Testis (tissue), 3 donors: ENCODE measurements around the gene INTS2. TPM values are rescaled to one million over a fixed set of nuclear protein-coding genes. Genes with fewer than 3 reads are reported as not detected.

Experiments
- DNase-seq: peaks from one replicate; pipeline ENCODE4 v3.0.0-alpha.2; 2019
- H3K27ac ChIP-seq, 2 donors: fragments of 200-600 bp; sonication (generic); one replicate each; pipeline ENCODE4 v1.5.1; 2019
- H3K27me3 ChIP-seq: fragments of 200-600 bp; sonication (generic); one replicate; pipeline ENCODE4 v1.5.1; 2019
- H3K36me3 ChIP-seq: fragments of 200-600 bp; sonication (generic); one replicate; pipeline ENCODE4 v1.5.1; 2017; ENCODE audit warnings: low read depth; ENCODE audit errors: missing control alignments
- H3K4me1 ChIP-seq: fragments of 200-600 bp; sonication (generic); one replicate; pipeline ENCODE4 v1.5.1; 2019
- H3K4me3 ChIP-seq, 2 donors: fragments of 200-600 bp; sonication (generic); one replicate each; pipeline ENCODE4 v1.5.1; 2017 to 2019
- H3K9me3 ChIP-seq: fragments of 200-600 bp; sonication (generic); one replicate; pipeline ENCODE4 v1.5.1; 2017
- CTCF ChIP-seq, 3 experiments: fragments of 450-650 bp in 2 of 3; fragments of 200-600 bp in 1 of 3; sonication (generic) in 1 of 3; IDR thresholded peaks; one replicate each; pipeline ENCODE4 v1.5.1; 2016 to 2019; ENCODE audit warnings: antibody characterized with exemption in 3 of 3, mild to moderate bottlenecking in 2 of 3, moderate library complexity in 1 of 3
- POLR2A ChIP-seq: fragments of 450-650 bp; IDR thresholded peaks from one replicate; pipeline ENCODE4 v1.6.1; 2017; ENCODE audit warnings: antibody characterized with exemption, mild to moderate bottlenecking, moderate library complexity
- WGBS, 2 donors: methylation state at CpG; one replicate each; pipeline ENCODE4 v1.1.5; 2018; 5-methylcytosine and 5-hydroxymethylcytosine counted together
- intact Hi-C: fragments of 100-400 bp; cut with DNase I; formaldehyde crosslinking; loops from one replicate; pipeline ENCODE4 v1.15.1; 2023; ENCODE audit warnings: low total_unique reads
- polyA plus RNA-seq: library from polyadenylated mRNA; stranded (reverse); fragments of 350-450 nt; fragmentation: Illumina TruSeq; extraction: RNeasy Lipid Tissue Mini Kit (QIAGEN cat#74804); gene quantifications from one replicate; pipeline ENCODE4 v1.2.3, GENCODE V29; 2014; ENCODE audit warnings: low read depth, low replicate concordance; ENCODE audit not compliant: insufficient read depth
- total RNA-seq, 2 donors: library from RNA; depleted of rRNA; stranded (reverse); fragments of >200 nt; gene quantifications; one replicate each; pipeline ENCODE4 v1.2.3, GENCODE V29; 2016

The INTS2 gene
- total and polyA plus RNA-seq, 3 donors from 2014 or later, result 9.6 to 28.1 (median 25.7) TPM

DNA sequence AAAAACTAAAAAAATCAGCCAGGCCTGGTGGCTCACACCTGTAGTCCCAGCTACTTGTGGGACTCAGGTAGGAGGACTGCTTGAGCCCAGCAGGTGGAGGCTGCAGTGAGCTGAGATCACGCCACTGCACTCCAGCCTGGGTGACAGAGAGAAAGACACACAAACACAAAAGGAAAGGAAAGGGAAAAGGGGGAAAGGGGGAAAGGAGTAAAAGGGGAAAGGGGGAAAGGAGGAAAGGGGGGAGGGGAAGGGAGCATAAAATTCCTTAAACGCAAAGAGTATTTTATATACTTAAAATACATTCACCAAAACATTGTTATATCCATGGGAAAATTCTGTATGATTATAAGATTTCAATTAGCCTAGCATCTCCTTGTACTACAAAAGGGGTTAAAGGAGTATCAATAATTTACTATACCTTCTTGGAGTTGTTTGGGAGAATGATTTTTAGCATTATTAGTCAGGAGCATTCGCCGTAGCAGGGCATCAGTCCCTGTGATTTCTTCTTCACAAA, 47.1 kb downstream of the INTS2 start:
- intact Hi-C loops, result no loop called here
- Histone ChIP-seq H3K36me3 (no peaks in the 10 kb centered on the region), H3K9me3 (no peaks in the 10 kb centered on the region), H3K4me3 (no peak overlapping the region), H3K27ac (no peak overlapping the region), H3K27me3 (no peaks in the 10 kb centered on the region), H3K4me1 (no peaks in the 10 kb centered on the region)
- no peak for DNase-seq
- 92 to 97% methylated on average over 4 of the region's 4 CpGs for WGBS, 2 donors
- TF ChIP-seq CTCF (IDR thresholded peaks at IDR 0.05), result no peak
- no peak for TF ChIP-seq POLR2A

DNA sequence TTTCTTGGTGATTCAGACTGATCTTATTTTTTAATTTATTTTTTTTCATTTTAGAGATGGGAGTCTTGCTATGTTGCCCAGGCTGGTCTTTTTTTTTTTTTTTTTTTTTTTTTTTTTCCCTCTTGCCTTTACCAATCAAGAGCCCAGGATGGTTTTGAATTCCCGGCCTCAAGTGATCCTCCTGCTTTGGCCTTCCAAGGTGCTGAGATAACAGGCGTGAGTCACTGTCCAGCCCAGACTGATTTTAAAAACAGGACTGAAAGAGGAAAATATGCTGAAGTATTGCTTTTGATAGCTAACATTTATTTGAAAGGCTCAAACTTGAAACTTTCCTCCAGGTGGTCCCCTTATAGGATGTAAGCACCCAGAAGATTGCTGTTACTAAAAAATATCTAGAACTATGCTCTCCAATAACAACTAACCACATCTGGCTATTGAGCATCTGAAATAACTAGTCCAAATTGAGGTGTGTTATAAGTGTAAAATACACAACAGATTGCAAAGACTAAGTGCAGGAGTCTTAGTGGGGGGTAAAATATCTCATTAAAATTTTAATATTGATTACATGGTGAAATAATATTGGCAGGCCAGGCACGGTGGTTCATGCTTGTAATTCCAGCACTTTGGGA, 48.7 kb downstream of the INTS2 start:
- no peak overlapping the region for H3K4me3 ChIP-seq
- no peak for DNase-seq
- H3K27ac ChIP-seq, result no peak overlapping the region
- TF ChIP-seq CTCF (IDR thresholded peaks at IDR 0.05) (no peak), POLR2A (no peak)
- intact Hi-C loops, result no loop called here
- no peaks in the 10 kb centered on the region for H3K27me3 ChIP-seq
- H3K36me3 ChIP-seq, result no peaks in the 10 kb centered on the region
- WGBS, 2 donors, result 88 to 97% methylated on average over 3 of the region's 3 CpGs
- H3K9me3 ChIP-seq, result no peaks in the 10 kb centered on the region
- H3K4me1 ChIP-seq, result no peaks in the 10 kb centered on the region

- no peaks in the 10 kb centered on the region for H3K36me3 ChIP-seq
- intact Hi-C loops, result no loop called here
Observed at GRCh38 chr17:61878520-61878919, 49.3 kb downstream of the INTS2 start.

GRCh38 chr17:61877837-61878236, 49.9 kb downstream of the INTS2 start:
- Histone ChIP-seq H3K27ac (no peak overlapping the region), H3K4me1 (no peaks in the 10 kb centered on the region), H3K9me3 (no peaks in the 10 kb centered on the region), H3K27me3 (no peaks in the 10 kb centered on the region), H3K4me3 (no peak overlapping the region), H3K36me3 (no peaks in the 10 kb centered on the region)
- TF ChIP-seq CTCF (IDR thresholded peaks at IDR 0.05), result no peak
- TF ChIP-seq POLR2A, result no peak
- 92 to 95% methylated on average over 2 of the region's 2 CpGs for WGBS, 2 donors
- intact Hi-C loops, result no loop called here
- DNase-seq, result no peak

More at GRCh38 chr17:61878520-61878919, 49.3 kb downstream of the INTS2 start:
- no peak for TF ChIP-seq CTCF (IDR thresholded peaks at IDR 0.05)
- TF ChIP-seq POLR2A, result no peak
- Histone ChIP-seq H3K27me3 (no peaks in the 10 kb centered on the region), H3K4me3 (no peak overlapping the region), H3K4me1 (no peaks in the 10 kb centered on the region), H3K27ac (no peak overlapping the region), H3K9me3 (no peaks in the 10 kb centered on the region)
- 73 to 81% methylated on average over 2 of the region's 2 CpGs for WGBS, 2 donors
- no peak for DNase-seq

- TF ChIP-seq CTCF (IDR thresholded peaks at IDR 0.05) (no peak), POLR2A (no peak)
- Histone ChIP-seq H3K27ac (no peak overlapping the region), H3K4me1 (no peaks in the 10 kb centered on the region), H3K9me3 (no peaks in the 10 kb centered on the region), H3K4me3 (no peak overlapping the region), H3K27me3 (no peaks in the 10 kb centered on the region), H3K36me3 (no peaks in the 10 kb centered on the region)
- 92 to 99% methylated on average over 3 of the region's 3 CpGs for WGBS, 2 donors
- intact Hi-C loops, result no loop called here
- DNase-seq, result no peak
Observed at GRCh38 chr17:61875804-61876203, 52.0 kb downstream of the INTS2 start.
